Mesenchymal stem cell (in vitro differentiated cells and primary cell): ENCODE data around the gene SMC4.
A peak's percentile ranks its signal among the peaks of the same experiment; 100 is the strongest.

Experiments used
- DNase-seq: peaks from one replicate; pipeline ENCODE4 v3.0.0-alpha.2; 2013
- H2AFZ ChIP-seq: one replicate; pipeline ENCODE4 v1.6.1; 2013; ENCODE audit warnings: low read depth, mild to moderate bottlenecking, control low read depth, inconsistent platforms, low read length, moderate library complexity
- H2AK5ac ChIP-seq: 2 replicates; pipeline ENCODE4 v1.6.1; 2013; ENCODE audit warnings: low read length, moderate library complexity, mild to moderate bottlenecking, inconsistent platforms; ENCODE audit not compliant: severe bottlenecking
- H2BK120ac ChIP-seq: one replicate; pipeline ENCODE4 v1.6.1; 2013; ENCODE audit warnings: low read depth, mild to moderate bottlenecking, inconsistent platforms, low read length, moderate library complexity
- H2BK12ac ChIP-seq, 2 experiments: one replicate each; pipeline ENCODE4 v1.6.1; 2013; ENCODE audit warnings: inconsistent platforms in 2 of 2, low read length in 2 of 2, mild to moderate bottlenecking in 2 of 2, moderate library complexity in 2 of 2, control low read depth in 1 of 2
- H2BK15ac ChIP-seq: one replicate; pipeline ENCODE4 v1.6.1; 2013; ENCODE audit warnings: mild to moderate bottlenecking, low read depth, inconsistent platforms; ENCODE audit not compliant: poor library complexity, severe bottlenecking
- H2BK5ac ChIP-seq: 2 replicates; pipeline ENCODE4 v1.6.1; 2013; ENCODE audit warnings: low read depth, mild to moderate bottlenecking, low read length, control low read depth, inconsistent platforms; ENCODE audit not compliant: poor library complexity, severe bottlenecking
- H3K14ac ChIP-seq, 2 experiments: one replicate each; pipeline ENCODE4 v1.6.1; 2013; ENCODE audit warnings: inconsistent platforms in 2 of 2, low read length in 2 of 2, control low read depth in 1 of 2, mild to moderate bottlenecking in 1 of 2, moderate library complexity in 1 of 2
- H3K18ac ChIP-seq, 2 experiments: one replicate each; pipeline ENCODE4 v1.6.1; 2013; ENCODE audit warnings: inconsistent platforms in 2 of 2, low read length in 2 of 2, control low read depth in 1 of 2, low read depth in 1 of 2, mild to moderate bottlenecking in 1 of 2
- H3K23ac ChIP-seq, 2 experiments: one replicate each; pipeline ENCODE4 v1.6.1; 2013; ENCODE audit warnings: inconsistent platforms in 2 of 2, low read length in 2 of 2, mild to moderate bottlenecking in 2 of 2, moderate library complexity in 2 of 2, control low read depth in 1 of 2
- H3K27ac ChIP-seq: 2 replicates; pipeline ENCODE4 v1.5.1; 2013; ENCODE audit warnings: mild to moderate bottlenecking, moderate library complexity, low read length, control low read depth, inconsistent platforms; ENCODE audit not compliant: poor library complexity, severe bottlenecking
- H3K27me3 ChIP-seq, 2 experiments: 2 replicates each; pipeline versions ENCODE4 v1.6.1 to v1.7.0; 2013; ENCODE audit warnings: low read length in 2 of 2, mild to moderate bottlenecking in 2 of 2, moderate library complexity in 2 of 2, control low read depth in 1 of 2, inconsistent platforms in 1 of 2; ENCODE audit not compliant: control insufficient read depth in 1 of 2, insufficient read depth in 1 of 2
- H3K36me3 ChIP-seq, 2 experiments: 2 replicates each; pipeline versions ENCODE4 v1.6.1 to v1.7.0; 2013; ENCODE audit warnings: low read length in 2 of 2, control low read depth in 1 of 2, inconsistent platforms in 1 of 2, low read depth in 1 of 2, mild to moderate bottlenecking in 1 of 2; ENCODE audit not compliant: insufficient read depth in 2 of 2, control insufficient read depth in 1 of 2
- H3K4ac ChIP-seq, 2 experiments: one replicate each; pipeline ENCODE4 v1.6.1; 2013; ENCODE audit warnings: inconsistent platforms in 2 of 2, low read length in 2 of 2, mild to moderate bottlenecking in 2 of 2, moderate library complexity in 2 of 2, control low read depth in 1 of 2, low read depth in 1 of 2
- H3K4me1 ChIP-seq: 2 replicates; pipeline ENCODE4 v1.6.1; 2013; ENCODE audit warnings: low read depth, low read length, control low read depth; ENCODE audit not compliant: control insufficient read depth, insufficient read depth
- H3K4me2 ChIP-seq: 2 replicates; pipeline ENCODE4 v1.6.1; 2013; ENCODE audit warnings: low read length, mild to moderate bottlenecking, inconsistent platforms; ENCODE audit not compliant: poor library complexity, severe bottlenecking
- H3K4me3 ChIP-seq, 2 experiments: 2 replicates each; pipeline versions ENCODE4 v1.5.1 to v1.7.0; 2013; ENCODE audit warnings: low read length in 2 of 2, mild to moderate bottlenecking in 2 of 2, control low read depth in 1 of 2, low read depth in 1 of 2; ENCODE audit not compliant: insufficient read depth in 1 of 2
- H3K79me1 ChIP-seq: replicated peaks from 2 replicates; pipeline ENCODE4 v1.6.1; 2013; ENCODE audit warnings: mild to moderate bottlenecking, control low read depth, low read length, inconsistent platforms; ENCODE audit not compliant: poor library complexity, severe bottlenecking
- H3K9ac ChIP-seq: 2 replicates; pipeline ENCODE4 v1.7.0; 2013; ENCODE audit warnings: mild to moderate bottlenecking, low read length, moderate library complexity
- H3K9me3 ChIP-seq: 2 replicates; pipeline ENCODE4 v1.7.0; 2013; ENCODE audit warnings: mild to moderate bottlenecking, low read length; ENCODE audit not compliant: control insufficient read depth
- H4K8ac ChIP-seq: one replicate; pipeline ENCODE4 v1.6.1; 2013; ENCODE audit warnings: inconsistent platforms, mild to moderate bottlenecking, low read length, moderate library complexity
- H4K91ac ChIP-seq: one replicate; pipeline ENCODE4 v1.6.1; 2013; ENCODE audit warnings: mild to moderate bottlenecking, low read length, inconsistent platforms
- WGBS: methylation state at CpG from one replicate; pipeline ENCODE4 v1.1.7; 2013; ENCODE audit warnings: mixed read lengths; 5-methylcytosine and 5-hydroxymethylcytosine counted together

Gene SMC4

DNA sequence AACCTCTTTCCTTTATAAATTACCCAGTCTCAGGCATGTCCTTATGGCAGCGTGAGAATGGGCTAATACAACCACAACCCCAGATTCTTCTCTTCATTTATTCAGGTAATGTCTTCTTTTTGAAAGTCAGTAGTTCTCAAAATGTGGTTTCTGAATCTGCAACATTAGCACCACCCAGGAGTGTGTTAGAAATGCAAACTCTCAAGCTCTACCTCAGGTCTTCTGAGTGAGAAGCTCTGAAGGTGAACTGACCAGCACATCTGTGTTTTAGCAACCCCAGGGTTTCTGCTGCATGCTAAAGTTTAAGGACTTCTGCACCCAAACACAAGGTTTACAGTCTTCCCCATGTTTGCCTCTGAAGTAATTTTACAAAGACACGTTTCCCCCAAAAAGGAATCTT lies 72.4 kb downstream of the SMC4 start:
- no peak overlapping the region for H3K14ac ChIP-seq
- no peak for DNase-seq
- WGBS: 76% methylated on average over 1 of the region's 2 CpGs

DNA sequence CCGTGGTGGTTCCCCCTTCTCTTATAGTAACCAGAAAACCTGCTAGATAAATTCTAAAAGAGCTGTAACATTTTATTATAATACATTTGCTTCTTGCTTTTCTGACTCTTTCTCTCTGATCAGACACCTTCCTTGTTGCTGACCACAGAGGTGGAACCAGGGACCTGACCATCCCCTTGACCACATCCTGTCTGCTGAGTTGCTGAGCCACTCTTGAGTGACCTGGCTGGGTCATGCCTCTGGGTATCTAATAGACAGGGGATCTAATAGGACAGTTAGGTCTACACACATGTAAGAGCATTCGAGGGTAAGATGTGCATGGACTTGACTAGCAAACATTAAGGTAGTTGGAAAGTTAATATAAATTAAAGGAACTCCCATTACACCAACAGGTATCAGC lies 72.9 kb downstream of the SMC4 start:
- H3K9me3 ChIP-seq: peaks cover 8% of the 10 kb centered on the region
- H3K4me3 ChIP-seq: no peak overlapping the region
- no peak overlapping the region for H3K9ac ChIP-seq
- no peak overlapping the region for H2BK5ac ChIP-seq
- 75% methylated on average over 1 of the region's 2 CpGs for WGBS
- peaks cover 2% of the 10 kb centered on the region for H3K4me1 ChIP-seq
- no peak overlapping the region for H3K23ac ChIP-seq
- H2BK15ac ChIP-seq: no peak overlapping the region
- no peaks in the 10 kb centered on the region for H3K27me3 ChIP-seq
- H4K91ac ChIP-seq: no peak overlapping the region
- no peak overlapping the region for H3K27ac ChIP-seq
- H4K8ac ChIP-seq: no peak overlapping the region
- H3K36me3 ChIP-seq: no peaks in the 10 kb centered on the region
- DNase-seq: no peak
- H2BK120ac ChIP-seq: no peak overlapping the region
- no peak overlapping the region for H2AK5ac ChIP-seq
- no peak overlapping the region for H2AFZ ChIP-seq
- H3K79me1 ChIP-seq: no peaks in the 10 kb centered on the region
- H3K4ac ChIP-seq: no peak overlapping the region
- no peak overlapping the region for H2BK12ac ChIP-seq
- H3K4me2 ChIP-seq: no peak overlapping the region
- H3K14ac ChIP-seq: no peak overlapping the region
- H3K18ac ChIP-seq: no peak overlapping the region

More for the DNA sequence above, 72.4 kb downstream of the SMC4 start:
- H4K91ac ChIP-seq: no peak overlapping the region
- H2BK15ac ChIP-seq: no peak overlapping the region
- H3K27me3 ChIP-seq: no peaks in the 10 kb centered on the region
- no peak overlapping the region for H3K18ac ChIP-seq
- no peak overlapping the region for H3K4me3 ChIP-seq
- H3K23ac ChIP-seq: no peak overlapping the region
- H3K4me2 ChIP-seq: no peak overlapping the region
- no peak overlapping the region for H3K4ac ChIP-seq
- H3K4me1 ChIP-seq: peaks cover 2% of the 10 kb centered on the region
- no peak overlapping the region for H2BK120ac ChIP-seq
- H4K8ac ChIP-seq: no peak overlapping the region
- H2AFZ ChIP-seq: no peak overlapping the region
- no peaks in the 10 kb centered on the region for H3K79me1 ChIP-seq
- no peak overlapping the region for H2BK5ac ChIP-seq
- H3K36me3 ChIP-seq: no peaks in the 10 kb centered on the region
- no peak overlapping the region for H2BK12ac ChIP-seq
- H3K9me3 ChIP-seq: peaks cover 8% of the 10 kb centered on the region
- no peak overlapping the region for H2AK5ac ChIP-seq
- H3K27ac ChIP-seq: no peak overlapping the region
- H3K9ac ChIP-seq: no peak overlapping the region

DNA sequence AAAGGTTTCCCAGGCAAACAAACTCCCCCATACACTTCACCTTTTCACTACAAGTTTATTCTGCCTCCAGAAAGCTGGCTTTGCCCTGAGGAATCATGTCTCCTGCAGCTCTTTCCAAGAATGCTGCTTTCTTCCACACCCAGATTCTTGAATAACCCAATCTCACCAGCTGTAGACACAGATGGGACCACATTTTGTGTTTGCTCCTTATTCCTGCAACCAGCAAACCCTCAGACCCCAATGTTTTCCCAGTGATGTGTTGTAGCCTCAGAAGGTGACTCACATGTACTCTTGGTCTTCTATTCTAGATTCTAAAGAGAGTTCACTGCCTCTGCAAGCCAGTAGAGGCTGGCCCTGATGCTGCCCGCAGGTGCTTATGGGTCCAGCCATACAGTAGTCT lies 73.8 kb downstream of the SMC4 start:
- no peaks in the 10 kb centered on the region for H3K79me1 ChIP-seq
- no peak overlapping the region for H4K8ac ChIP-seq
- no peak overlapping the region for H3K23ac ChIP-seq
- peaks cover 2% of the 10 kb centered on the region for H3K4me1 ChIP-seq
- no peak overlapping the region for H2BK5ac ChIP-seq
- no peaks in the 10 kb centered on the region for H3K36me3 ChIP-seq
- 59% methylated on average over 1 of the region's 1 CpG for WGBS
- H3K27ac ChIP-seq: no peak overlapping the region
- no peak overlapping the region for H2BK120ac ChIP-seq
- peak overlapping the region in 1 of 2 experiments; percentile 22 for H3K4me3 ChIP-seq
- H2AK5ac ChIP-seq: no peak overlapping the region
- H2BK15ac ChIP-seq: no peak overlapping the region
- H3K4ac ChIP-seq: no peak overlapping the region
- no peaks in the 10 kb centered on the region for H3K27me3 ChIP-seq
- no peak overlapping the region for H2AFZ ChIP-seq
- no peak for DNase-seq
- no peak overlapping the region for H3K9ac ChIP-seq
- no peak overlapping the region for H2BK12ac ChIP-seq
- H3K18ac ChIP-seq: no peak overlapping the region
- no peak overlapping the region for H4K91ac ChIP-seq
- no peak overlapping the region for H3K4me2 ChIP-seq
- no peak overlapping the region for H3K14ac ChIP-seq
- peaks cover 8% of the 10 kb centered on the region for H3K9me3 ChIP-seq

DNA sequence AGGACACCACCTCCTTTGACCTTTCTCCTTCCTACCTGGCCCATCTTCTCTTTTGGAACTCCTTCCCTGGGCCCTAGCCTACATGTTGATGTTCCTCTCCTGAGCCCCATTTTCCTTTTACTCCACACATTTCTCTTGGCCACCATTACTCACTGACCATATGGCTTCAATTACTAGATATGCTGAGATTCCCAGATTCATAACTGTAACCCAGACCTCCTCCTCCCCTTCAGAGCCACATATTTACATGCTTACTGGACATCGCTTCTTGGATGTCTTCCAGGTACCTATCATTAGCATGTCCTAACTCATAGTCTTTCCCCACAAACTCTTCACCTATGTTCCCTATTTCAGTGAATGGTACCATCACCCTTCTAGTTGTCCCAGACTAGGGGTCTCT lies 74.5 kb downstream of the SMC4 start:
- H3K27me3 ChIP-seq: no peaks in the 10 kb centered on the region
- H3K4me3 ChIP-seq: peak overlapping the region in 1 of 2 experiments; percentile 22
- no peak overlapping the region for H2BK5ac ChIP-seq
- H3K4me2 ChIP-seq: no peak overlapping the region
- no peak overlapping the region for H3K23ac ChIP-seq
- no peak overlapping the region for H4K91ac ChIP-seq
- no peak overlapping the region for H2AK5ac ChIP-seq
- H3K9me3 ChIP-seq: peaks cover 8% of the 10 kb centered on the region
- no peak overlapping the region for H3K4ac ChIP-seq
- 84% methylated on average over 1 of the region's 1 CpG for WGBS
- H2AFZ ChIP-seq: no peak overlapping the region
- no peak overlapping the region for H3K27ac ChIP-seq
- no peak overlapping the region for H2BK15ac ChIP-seq
- no peak overlapping the region for H4K8ac ChIP-seq
- DNase-seq: no peak
- H3K18ac ChIP-seq: no peak overlapping the region
- H3K36me3 ChIP-seq: no peaks in the 10 kb centered on the region
- H2BK120ac ChIP-seq: no peak overlapping the region
- H3K79me1 ChIP-seq: no peaks in the 10 kb centered on the region
- no peak overlapping the region for H3K9ac ChIP-seq
- no peak overlapping the region for H3K14ac ChIP-seq
- peaks cover 2% of the 10 kb centered on the region for H3K4me1 ChIP-seq
- H2BK12ac ChIP-seq: no peak overlapping the region
